HAP-1 (cell line): ENCODE data around the gene CLDN4.
"Not testable (repeated sequence)": the region's sequence is repeated elsewhere in the genome, so short reads cannot be mapped to it uniquely, and the experiment has no call there.

ENCODE experiments used
- DNase-seq, 2 experiments: peaks; one replicate each; pipeline ENCODE4 v3.0.0-alpha.2; 2016 to 2020; ENCODE audit warnings: low spot score in 2 of 2
- H3K27me3 ChIP-seq: fragments of 250-450 bp; sonication (Bioruptor Pico); 2 replicates; pipeline ENCODE4 v1.5.1; 2020; ENCODE audit warnings: low read depth, mild to moderate bottlenecking, moderate library complexity
- H3K36me3 ChIP-seq: fragments of 250-450 bp; sonication (Bioruptor Pico); replicated peaks from 2 replicates; pipeline ENCODE4 v1.5.1; 2020; ENCODE audit warnings: mild to moderate bottlenecking
- H3K4me1 ChIP-seq: fragments of 250-450 bp; sonication (Bioruptor Pico); 2 replicates; pipeline ENCODE4 v1.5.1; 2020; ENCODE audit warnings: mild to moderate bottlenecking
- H3K4me3 ChIP-seq: fragments of 250-450 bp; sonication (Bioruptor Pico); 2 replicates; pipeline ENCODE4 v1.5.1; 2020; ENCODE audit warnings: mild to moderate bottlenecking, moderate library complexity
- H3K9me3 ChIP-seq: fragments of 250-450 bp; sonication (Bioruptor Pico); 2 replicates; pipeline ENCODE4 v1.5.1; 2020; ENCODE audit warnings: mild to moderate bottlenecking, moderate library complexity
- in situ Hi-C: fragments of 300-500 bp; cut with MboI; formaldehyde crosslinking; loops from 3 replicates; pipeline ENCODE4 v1.14.3; 2020; ENCODE audit warnings: low sequenced_read_pairs, inconsistent platforms, mixed read lengths

The CLDN4 gene

DNA sequence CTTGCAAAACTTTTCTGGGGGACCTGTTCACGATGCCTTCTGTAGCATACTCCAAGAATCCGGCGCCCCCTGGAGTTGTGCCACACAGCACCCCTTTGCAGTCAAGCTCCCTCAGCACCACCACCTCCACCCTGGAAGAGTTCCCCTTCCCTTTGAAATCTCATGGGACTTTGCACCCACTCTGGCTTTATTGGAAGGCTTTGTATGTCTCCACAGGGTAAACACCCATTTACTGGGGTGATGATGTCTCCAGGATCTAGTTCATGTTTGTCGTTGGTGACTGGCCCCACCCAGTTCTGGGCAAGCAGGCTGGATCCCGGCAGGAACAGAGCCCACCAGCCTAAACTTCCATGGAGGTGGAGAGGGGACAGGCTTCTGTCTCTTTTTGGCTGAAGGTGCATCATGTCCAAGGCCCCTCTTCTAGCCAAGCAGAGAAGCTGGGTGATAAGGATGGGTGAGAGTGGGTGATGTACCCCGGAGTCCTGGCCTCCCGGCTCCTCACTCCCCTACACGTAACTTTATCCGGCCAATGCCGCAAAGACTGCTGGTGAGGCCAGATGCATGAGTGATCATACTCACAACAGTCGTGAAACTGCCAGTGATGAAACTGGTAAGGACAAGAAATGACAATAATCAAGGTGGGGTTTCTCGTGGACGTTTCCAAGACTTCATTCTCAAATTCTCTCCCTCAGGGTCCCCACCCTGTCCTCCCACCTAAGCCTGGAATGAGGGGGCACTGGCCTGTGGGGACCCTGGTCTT, 695 bp upstream of the CLDN4 start:
- Histone ChIP-seq H3K4me3 (no peak overlapping the region), H3K9me3 (no peaks in the 10 kb centered on the region), H3K27me3 (no peaks in the 10 kb centered on the region), H3K36me3 (no peaks in the 10 kb centered on the region), H3K4me1 (no peaks in the 10 kb centered on the region)
- DNase-seq = no peak
- in situ Hi-C loops = no loop called here

DNA sequence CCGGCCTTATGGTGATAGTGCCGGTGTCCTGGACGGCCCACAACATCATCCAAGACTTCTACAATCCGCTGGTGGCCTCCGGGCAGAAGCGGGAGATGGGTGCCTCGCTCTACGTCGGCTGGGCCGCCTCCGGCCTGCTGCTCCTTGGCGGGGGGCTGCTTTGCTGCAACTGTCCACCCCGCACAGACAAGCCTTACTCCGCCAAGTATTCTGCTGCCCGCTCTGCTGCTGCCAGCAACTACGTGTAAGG, 713 bp downstream of the CLDN4 start:
- H3K4me3 ChIP-seq = no peak overlapping the region
- H3K9me3 ChIP-seq = no peaks in the 10 kb centered on the region
- in situ Hi-C loops = no loop called here
- H3K27me3 ChIP-seq = no peaks in the 10 kb centered on the region
- H3K4me1 ChIP-seq = no peaks in the 10 kb centered on the region
- H3K36me3 ChIP-seq = no peaks in the 10 kb centered on the region
- no peak for DNase-seq

DNA sequence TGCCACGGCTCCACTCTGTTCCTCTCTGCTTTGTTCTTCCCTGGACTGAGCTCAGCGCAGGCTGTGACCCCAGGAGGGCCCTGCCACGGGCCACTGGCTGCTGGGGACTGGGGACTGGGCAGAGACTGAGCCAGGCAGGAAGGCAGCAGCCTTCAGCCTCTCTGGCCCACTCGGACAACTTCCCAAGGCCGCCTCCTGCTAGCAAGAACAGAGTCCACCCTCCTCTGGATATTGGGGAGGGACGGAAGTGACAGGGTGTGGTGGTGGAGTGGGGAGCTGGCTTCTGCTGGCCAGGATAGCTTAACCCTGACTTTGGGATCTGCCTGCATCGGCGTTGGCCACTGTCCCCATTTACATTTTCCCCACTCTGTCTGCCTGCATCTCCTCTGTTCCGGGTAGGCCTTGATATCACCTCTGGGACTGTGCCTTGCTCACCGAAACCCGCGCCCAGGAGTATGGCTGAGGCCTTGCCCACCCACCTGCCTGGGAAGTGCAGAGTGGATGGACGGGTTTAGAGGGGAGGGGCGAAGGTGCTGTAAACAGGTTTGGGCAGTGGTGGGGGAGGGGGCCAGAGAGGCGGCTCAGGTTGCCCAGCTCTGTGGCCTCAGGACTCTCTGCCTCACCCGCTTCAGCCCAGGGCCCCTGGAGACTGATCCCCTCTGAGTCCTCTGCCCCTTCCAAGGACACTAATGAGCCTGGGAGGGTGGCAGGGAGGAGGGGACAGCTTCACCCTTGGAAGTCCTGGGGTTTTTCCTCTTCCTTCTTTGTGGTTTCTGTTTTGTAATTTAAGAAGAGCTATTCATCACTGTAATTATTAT, 1.2 kb downstream of the CLDN4 start:
- Histone ChIP-seq H3K4me1 (no peaks in the 10 kb centered on the region), H3K36me3 (no peaks in the 10 kb centered on the region), H3K9me3 (no peaks in the 10 kb centered on the region), H3K4me3 (no peak overlapping the region), H3K27me3 (no peaks in the 10 kb centered on the region)
- in situ Hi-C loops = no loop called here
- no peak for DNase-seq

DNA sequence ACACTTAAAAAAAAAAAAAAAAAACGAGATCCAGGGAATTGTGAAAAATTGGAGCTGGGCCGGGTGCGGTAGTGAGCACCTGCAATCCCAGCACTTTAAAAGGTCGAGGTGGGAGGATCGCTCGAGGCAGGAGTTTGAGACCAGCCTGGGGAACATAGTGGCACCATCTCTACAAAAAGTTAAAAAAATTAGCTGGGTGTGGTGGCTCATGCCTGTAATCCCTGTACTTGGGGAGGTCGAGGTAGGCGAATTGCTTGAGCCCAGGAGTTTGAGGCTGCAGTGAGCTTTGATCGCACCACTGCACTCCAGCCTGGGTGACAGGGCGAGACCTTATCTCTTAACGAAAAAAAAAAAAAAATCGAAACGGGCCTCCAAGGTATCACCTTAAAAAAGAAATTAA, 2.0 kb downstream of the CLDN4 start:
- Histone ChIP-seq H3K27me3 (no peaks in the 10 kb centered on the region), H3K4me3 (no peak overlapping the region), H3K36me3 (no peaks in the 10 kb centered on the region), H3K4me1 (no peaks in the 10 kb centered on the region), H3K9me3 (no peaks in the 10 kb centered on the region)
- in situ Hi-C loops = no loop called here
- DNase-seq = no peak

- Histone ChIP-seq H3K9me3 (no peaks in the 10 kb centered on the region), H3K27me3 (no peaks in the 10 kb centered on the region), H3K36me3 (no peaks in the 10 kb centered on the region), H3K4me1 (no peaks in the 10 kb centered on the region), H3K4me3 (no peak overlapping the region)
- no peak for DNase-seq
- in situ Hi-C loops = no loop called here
Measured at GRCh38 chr7:73833251-73833919, 2.6 kb downstream of the CLDN4 start.

- no peak overlapping the region for H3K4me3 ChIP-seq
- H3K36me3 ChIP-seq = no peaks in the 10 kb centered on the region
- DNase-seq = no peak
- no peaks in the 10 kb centered on the region for H3K27me3 ChIP-seq
- in situ Hi-C loops = no loop called here
- no peaks in the 10 kb centered on the region for H3K9me3 ChIP-seq
- H3K4me1 ChIP-seq = no peaks in the 10 kb centered on the region
Measured at GRCh38 chr7:73834626-73835191, 3.9 kb downstream of the CLDN4 start.

DNA sequence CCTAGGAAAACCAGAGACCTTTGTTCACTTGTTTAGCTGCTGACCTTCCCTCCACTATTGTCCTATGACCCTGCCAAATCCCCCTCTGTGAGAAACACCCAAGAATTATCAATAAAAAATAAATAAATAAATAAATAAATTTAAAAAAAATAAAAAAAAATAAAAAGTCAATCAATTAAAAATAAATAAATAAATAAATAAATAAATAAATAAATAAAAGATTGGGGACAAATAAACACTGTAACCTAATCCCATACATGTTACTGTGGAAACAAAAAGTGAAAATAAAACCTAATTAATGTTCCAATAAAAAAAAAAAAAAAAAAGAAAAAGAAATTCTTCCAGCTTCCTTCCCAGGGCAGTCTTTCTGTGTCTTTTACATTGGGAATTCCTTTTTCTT, 6.4 kb downstream of the CLDN4 start:
- H3K36me3 ChIP-seq, H3K4me1 ChIP-seq, H3K9me3 ChIP-seq, DNase-seq, in situ Hi-C loops, H3K4me3 ChIP-seq, H3K27me3 ChIP-seq: not testable (repeated sequence)

DNA sequence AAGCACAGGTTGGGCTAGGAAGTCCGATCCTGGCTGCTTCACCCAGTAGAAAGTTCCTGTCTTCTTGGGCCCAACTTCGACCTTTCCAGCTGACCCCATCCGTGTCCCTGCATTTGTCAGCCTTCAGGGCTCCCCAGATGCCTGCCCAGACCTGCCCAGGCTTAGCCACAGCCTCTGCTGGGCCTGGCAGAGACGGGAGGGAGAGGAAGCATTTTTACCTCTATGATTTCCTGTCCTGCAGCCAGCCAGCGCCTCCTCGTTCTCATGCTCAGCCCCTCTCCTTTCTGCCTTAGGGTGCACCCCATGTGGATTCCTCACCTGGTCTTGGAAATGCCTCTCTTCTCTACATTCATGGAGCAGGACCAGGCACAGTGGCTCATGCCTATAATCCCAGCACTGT, 7.8 kb downstream of the CLDN4 start:
- no peaks in the 10 kb centered on the region for H3K36me3 ChIP-seq
- H3K9me3 ChIP-seq = no peaks in the 10 kb centered on the region
- DNase-seq = no peak
- H3K27me3 ChIP-seq = no peaks in the 10 kb centered on the region
- peaks cover 6% of the 10 kb centered on the region for H3K4me1 ChIP-seq
- in situ Hi-C loops = no loop called here
- no peak overlapping the region for H3K4me3 ChIP-seq

- in situ Hi-C loops = no loop called here
- Histone ChIP-seq H3K36me3 (no peaks in the 10 kb centered on the region), H3K4me1 (peaks cover 6% of the 10 kb centered on the region), H3K4me3 (no peak overlapping the region), H3K27me3 (no peaks in the 10 kb centered on the region), H3K9me3 (no peaks in the 10 kb centered on the region)
- no peak for DNase-seq
Measured at GRCh38 chr7:73839290-73839689, 8.5 kb downstream of the CLDN4 start.

DNA sequence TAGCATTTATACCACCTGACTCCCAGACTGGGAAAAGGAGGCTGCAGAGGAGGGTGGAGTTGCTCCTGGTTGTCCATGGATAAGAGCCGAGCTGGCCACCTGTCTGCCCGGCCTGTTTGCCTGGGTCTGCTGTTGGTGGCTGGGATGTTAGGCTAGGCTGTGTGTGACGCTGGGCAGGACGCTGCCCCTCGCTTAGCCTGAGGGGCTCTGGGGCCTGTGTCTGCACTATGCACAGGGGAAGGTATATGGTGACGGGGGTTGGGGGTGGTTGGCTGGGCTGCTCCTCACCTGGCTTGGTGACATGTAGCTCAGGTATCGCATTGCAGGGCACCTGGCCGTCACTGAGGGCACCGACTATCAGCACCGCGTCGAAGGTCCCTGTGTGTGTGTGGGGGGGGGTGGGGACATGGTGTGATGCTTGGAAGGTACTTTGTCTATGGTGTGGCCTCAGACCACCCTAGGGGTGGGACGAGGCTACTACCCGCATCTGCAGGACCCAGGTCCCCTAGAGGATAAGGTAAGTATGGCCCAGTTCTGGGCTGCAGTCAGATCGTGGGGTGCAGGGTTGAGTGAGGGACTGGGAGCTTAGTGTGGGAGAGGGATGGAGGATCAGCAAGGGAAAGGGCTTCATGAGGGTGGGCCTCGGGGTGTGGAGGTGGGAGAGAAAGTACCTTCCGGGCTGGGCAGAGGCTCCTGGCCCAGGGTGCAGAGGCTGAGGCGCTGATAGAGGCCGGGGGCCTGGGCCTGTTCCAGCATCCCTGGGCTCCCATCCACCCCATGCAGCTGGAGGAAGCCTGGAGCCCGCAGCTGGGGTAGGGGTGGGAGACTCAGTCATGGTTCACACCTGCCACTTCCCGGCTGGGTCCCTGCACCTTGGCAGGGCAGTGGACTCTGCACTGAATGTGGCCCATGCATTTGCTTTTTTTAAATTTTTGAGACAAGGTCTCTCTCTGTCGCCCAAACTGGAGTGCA, 9.2 kb downstream of the CLDN4 start:
- DNase-seq = no peak
- in situ Hi-C loops = no loop called here
- Histone ChIP-seq H3K9me3 (no peaks in the 10 kb centered on the region), H3K4me1 (peaks cover 6% of the 10 kb centered on the region), H3K4me3 (no peak overlapping the region), H3K27me3 (no peaks in the 10 kb centered on the region), H3K36me3 (no peaks in the 10 kb centered on the region)

DNA sequence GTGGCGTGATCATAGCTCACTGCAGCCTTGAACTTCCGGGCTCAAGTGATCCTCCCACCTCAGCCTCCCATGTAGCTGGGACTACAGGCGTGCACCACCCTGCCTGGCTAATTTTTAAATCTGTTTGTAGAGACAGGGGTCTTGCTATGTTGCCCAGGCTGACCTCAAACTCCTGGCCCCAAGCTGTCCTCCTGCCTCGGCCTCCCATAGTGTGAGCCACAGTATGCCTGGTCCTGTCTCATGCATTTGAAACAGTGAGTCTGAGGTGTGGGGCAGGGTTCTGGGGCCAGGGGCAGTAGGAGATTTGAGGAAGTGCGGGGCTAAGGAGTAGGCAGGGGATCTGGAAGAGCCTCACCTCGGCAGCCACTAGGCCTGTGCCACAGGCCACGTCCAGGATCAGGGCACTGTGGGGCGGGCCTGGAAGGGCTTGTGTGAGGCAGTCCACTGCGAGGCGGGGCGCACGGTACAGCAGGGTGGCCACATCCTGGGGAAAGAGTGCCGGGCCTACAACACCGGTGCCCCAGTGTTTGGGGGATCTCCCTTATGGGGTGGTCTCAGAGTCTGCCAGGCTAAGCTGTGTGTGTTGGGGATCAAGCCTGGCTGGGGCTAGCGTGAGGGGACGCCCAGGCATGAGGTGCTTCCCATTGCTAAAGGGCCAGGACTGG, 10.1 kb downstream of the CLDN4 start:
- H3K9me3 ChIP-seq = no peaks in the 10 kb centered on the region
- H3K4me3 ChIP-seq = no peak overlapping the region
- H3K4me1 ChIP-seq = peaks cover 6% of the 10 kb centered on the region
- DNase-seq = no peak
- in situ Hi-C loops = no loop called here
- no peaks in the 10 kb centered on the region for H3K27me3 ChIP-seq
- H3K36me3 ChIP-seq = no peaks in the 10 kb centered on the region

GRCh38 chr7:73841689-73842066, 10.9 kb downstream of the CLDN4 start:
- Histone ChIP-seq H3K9me3 (no peaks in the 10 kb centered on the region), H3K27me3 (no peaks in the 10 kb centered on the region), H3K36me3 (no peaks in the 10 kb centered on the region), H3K4me3 (peak overlapping the region; percentile 53), H3K4me1 (peaks cover 6% of the 10 kb centered on the region)
- in situ Hi-C loops = no loop called here
- DNase-seq = peak in 1 of 2 experiments; percentile 32
